SK-N-SH (cell line): ENCODE results near the gene TBRG4. TPM values are rescaled to one million over a fixed set of nuclear protein-coding genes. Genes with fewer than 3 reads are reported as not detected.
A peak's percentile ranks its signal among the peaks of the same experiment; 100 is the strongest.

Source experiments
- CTCF ChIA-PET: fragments of 300-600, 350-600 bp; formaldehyde crosslinking; extraction: SDS; loops from one replicate; lab custom pipeline; 2021; lab: Yijun Ruan, JAX
- POLR2A ChIA-PET: fragments of 350-600 bp; sonication (Branson Sonifier 250); formaldehyde crosslinking; extraction: SDS; loops from one replicate; lab custom pipeline; 2020; ENCODE audit warnings: antibody characterized with exemption, inconsistent platforms; lab: Yijun Ruan, JAX
- DNase-seq: peaks from one replicate; pipeline ENCODE4 v3.0.0; 2012
- H2AFZ ChIP-seq: fragments of 200-600 bp; sonication (generic); 2 replicates; pipeline ENCODE4 v1.8.1; 2016; ENCODE audit warnings: antibody characterized with exemption, mild to moderate bottlenecking, low read depth
- H3F3A ChIP-seq: fragments of 200-600 bp; sonication (generic); replicated peaks from 2 replicates; pipeline ENCODE3; 2016; ENCODE audit warnings: antibody characterized with exemption, mild to moderate bottlenecking; ENCODE audit not compliant: insufficient read depth
- H3K27ac ChIP-seq, 2 experiments: fragments of 200-500 bp in 1 of 2; fragments of 200-600 bp in 1 of 2; sonication (Bioruptor generic) in 1 of 2; sonication (generic), shearing (Covaris generic) in 1 of 2; 2 replicates each; pipeline versions ENCODE4 v1.5.1 to v1.6.1; 2014 to 2016; ENCODE audit warnings: low read depth in 2 of 2, inconsistent platforms in 1 of 2, low read length in 1 of 2, mild to moderate bottlenecking in 1 of 2, mixed read lengths in 1 of 2
- H3K27me3 ChIP-seq: fragments of 200-600 bp; sonication (generic), shearing (Covaris generic); 2 replicates; pipeline ENCODE4 v1.6.1; 2016; ENCODE audit warnings: mixed run types; ENCODE audit not compliant: insufficient read depth
- H3K36me3 ChIP-seq, 2 experiments: fragments of 200-500 bp in 1 of 2; fragments of 200-600 bp in 1 of 2; sonication (Bioruptor generic) in 1 of 2; sonication (generic) in 1 of 2; replicated peaks in 1 of 2; 2 replicates each; pipeline versions ENCODE3 to v1.5.1; 2014 to 2016; ENCODE audit warnings: low read length in 1 of 2, mild to moderate bottlenecking in 1 of 2; ENCODE audit not compliant: insufficient read depth in 2 of 2, control insufficient read depth in 1 of 2
- H3K4me1 ChIP-seq, 2 experiments: fragments of 200-500 bp in 1 of 2; fragments of 200-600 bp in 1 of 2; sonication (Bioruptor generic) in 1 of 2; sonication (generic), shearing (Covaris generic) in 1 of 2; 2 replicates each; pipeline versions ENCODE4 v1.5.1 to v1.6.1; 2014 to 2016; ENCODE audit warnings: low read depth in 1 of 2, low read length in 1 of 2, mixed run types in 1 of 2; ENCODE audit not compliant: insufficient read depth in 2 of 2, control insufficient read depth in 1 of 2
- H3K4me2 ChIP-seq: fragments of 200-600 bp; sonication (generic), shearing (Covaris generic); 2 replicates; pipeline ENCODE4 v1.6.1; 2017; ENCODE audit warnings: mixed run types
- H3K4me3 ChIP-seq, 2 experiments: fragments of 200-500 bp in 1 of 2; fragments of 200-600 bp in 1 of 2; sonication (Bioruptor generic) in 1 of 2; sonication (generic), shearing (Covaris generic) in 1 of 2; 2 replicates each; pipeline versions ENCODE4 v1.5.1 to v1.8.1; 2014 to 2016; ENCODE audit warnings: low read depth in 2 of 2, inconsistent platforms in 1 of 2, low read length in 1 of 2, mild to moderate bottlenecking in 1 of 2, mixed read lengths in 1 of 2, moderate library complexity in 1 of 2
- H3K79me2 ChIP-seq: fragments of 200-600 bp; sonication (generic); 2 replicates; pipeline ENCODE4 v1.8.1; 2017; ENCODE audit warnings: mild to moderate bottlenecking; ENCODE audit not compliant: insufficient read depth
- H3K9ac ChIP-seq: fragments of 200-600 bp; sonication (generic); 2 replicates; pipeline ENCODE4 v1.6.1; 2017; ENCODE audit warnings: mixed run types
- H3K9me2 ChIP-seq: fragments of 200-600 bp; sonication (generic); 2 replicates; pipeline ENCODE4 v1.6.1; 2017; ENCODE audit warnings: mixed run types
- H3K9me3 ChIP-seq: fragments of 200-600 bp; sonication (generic); 2 replicates; pipeline ENCODE4 v1.6.1; 2017; ENCODE audit warnings: mixed run types, mild to moderate bottlenecking, moderate library complexity
- H4K20me1 ChIP-seq: fragments of 200-600 bp; sonication (generic); 2 replicates; pipeline ENCODE4 v1.6.1; 2017; ENCODE audit warnings: mild to moderate bottlenecking, mixed run types; ENCODE audit not compliant: insufficient read depth
- CHD2 ChIP-seq: fragments of 150-350 bp; IDR thresholded peaks from 2 replicates; pipeline ENCODE4 v1.6.1; 2018; ENCODE audit warnings: low read length; ENCODE audit not compliant: partially characterized antibody
- FOXM1 ChIP-seq: IDR thresholded peaks from 2 replicates; pipeline ENCODE4 v1.4.0; 2012; ENCODE audit warnings: low read depth, mild to moderate bottlenecking
- YY1 ChIP-seq: IDR thresholded peaks from 2 replicates; pipeline ENCODE4 v1.4.0; 2012; ENCODE audit warnings: low read depth, mild to moderate bottlenecking
- WGBS: methylation state at CpG from one replicate; pipeline ENCODE4 v1.1.6; 2017; ENCODE audit warnings: low lambda C conversion rate; 5-methylcytosine and 5-hydroxymethylcytosine counted together
- polyA plus RNA-seq, 3 experiments: library from polyadenylated mRNA; depleted of rRNA; stranded (reverse); fragments of >200 nt; gene quantifications; 2 replicates each; pipeline ENCODE4 v1.2.3, GENCODE V29; 2012
- TF ChIP-seq, protein P1 (sequence below): fragments of 200-600 bp; sonication (generic); IDR thresholded peaks from 2 replicates; pipeline ENCODE4 v1.6.1; 2017; ENCODE audit warnings: antibody characterized with exemption, mild to moderate bottlenecking, moderate library complexity
- TF ChIP-seq, protein P2 (sequence below): IDR thresholded peaks from 2 replicates; pipeline ENCODE4 v1.4.0; 2012; ENCODE audit warnings: low read depth
- TF ChIP-seq, protein P3 (sequence below): IDR thresholded peaks from 2 replicates; pipeline ENCODE4 v1.6.1; 2012; ENCODE audit warnings: mild to moderate bottlenecking, low read depth, low read length, moderate library complexity

Gene TBRG4
- polyA plus RNA-seq, 1 of the 3 experiments (the other 2 are of a cell fraction) = 76.2 TPM

DNA sequence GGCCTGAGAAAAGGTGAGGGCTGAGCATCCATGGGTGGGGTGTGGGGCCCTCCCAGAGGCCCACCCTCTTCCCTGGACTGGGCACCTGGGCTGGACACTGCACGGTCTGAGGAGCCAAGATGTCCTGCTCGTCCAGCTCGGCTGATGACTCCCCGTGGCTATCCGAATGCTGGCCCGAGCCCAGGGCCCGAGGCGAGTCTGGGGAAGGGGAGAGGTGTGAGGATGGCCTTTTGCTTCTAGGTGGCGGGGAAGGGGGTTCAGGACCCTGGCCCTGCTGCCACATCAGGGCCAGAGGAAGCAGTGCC is 29.9 kb downstream of the TBRG4 start:
- H3K36me3 ChIP-seq = peaks cover 7 to 44% of the 10 kb centered on the region in 2 experiments
- no peak overlapping the region for H3K4me2 ChIP-seq
- H2AFZ ChIP-seq = no peak overlapping the region
- no peak overlapping the region; a peak in 1 of 4 replicates for H3K27ac ChIP-seq
- WGBS = 90% methylated on average over 2 of the region's 9 CpGs
- peaks cover 0 to 12% of the 10 kb centered on the region in 2 experiments; a peak in 1 of 4 replicates for H3K4me1 ChIP-seq
- no peaks in the 10 kb centered on the region for H3K27me3 ChIP-seq
- peaks cover 3% of the 10 kb centered on the region for H3F3A ChIP-seq
- no peak for DNase-seq
- H3K4me3 ChIP-seq = no peak overlapping the region
- H3K79me2 ChIP-seq = peaks cover 2% of the 10 kb centered on the region; the same call in 1 of the 2 replicates
- H4K20me1 ChIP-seq = no peaks in the 10 kb centered on the region
- no peak overlapping the region for H3K9ac ChIP-seq
- CTCF ChIA-PET = interaction anchor here (1.6 to 2.2 kb wide), 2 partner anchors 46 to 54 kb away, joined by 4 to 10 read pairs; no protein-coding TSS in a partner anchor
- POLR2A ChIA-PET = interaction anchor here (1.3 kb wide), 1 partner anchor 108 kb away, joined by 3 read pairs; no protein-coding TSS in a partner anchor
- TF ChIP-seq, protein P1, sequence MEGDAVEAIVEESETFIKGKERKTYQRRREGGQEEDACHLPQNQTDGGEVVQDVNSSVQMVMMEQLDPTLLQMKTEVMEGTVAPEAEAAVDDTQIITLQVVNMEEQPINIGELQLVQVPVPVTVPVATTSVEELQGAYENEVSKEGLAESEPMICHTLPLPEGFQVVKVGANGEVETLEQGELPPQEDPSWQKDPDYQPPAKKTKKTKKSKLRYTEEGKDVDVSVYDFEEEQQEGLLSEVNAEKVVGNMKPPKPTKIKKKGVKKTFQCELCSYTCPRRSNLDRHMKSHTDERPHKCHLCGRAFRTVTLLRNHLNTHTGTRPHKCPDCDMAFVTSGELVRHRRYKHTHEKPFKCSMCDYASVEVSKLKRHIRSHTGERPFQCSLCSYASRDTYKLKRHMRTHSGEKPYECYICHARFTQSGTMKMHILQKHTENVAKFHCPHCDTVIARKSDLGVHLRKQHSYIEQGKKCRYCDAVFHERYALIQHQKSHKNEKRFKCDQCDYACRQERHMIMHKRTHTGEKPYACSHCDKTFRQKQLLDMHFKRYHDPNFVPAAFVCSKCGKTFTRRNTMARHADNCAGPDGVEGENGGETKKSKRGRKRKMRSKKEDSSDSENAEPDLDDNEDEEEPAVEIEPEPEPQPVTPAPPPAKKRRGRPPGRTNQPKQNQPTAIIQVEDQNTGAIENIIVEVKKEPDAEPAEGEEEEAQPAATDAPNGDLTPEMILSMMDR = no peak
- no peak for TF ChIP-seq CHD2
- TF ChIP-seq, protein P2, sequence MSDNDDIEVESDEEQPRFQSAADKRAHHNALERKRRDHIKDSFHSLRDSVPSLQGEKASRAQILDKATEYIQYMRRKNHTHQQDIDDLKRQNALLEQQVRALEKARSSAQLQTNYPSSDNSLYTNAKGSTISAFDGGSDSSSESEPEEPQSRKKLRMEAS = no peak
- TF ChIP-seq, protein P3, sequence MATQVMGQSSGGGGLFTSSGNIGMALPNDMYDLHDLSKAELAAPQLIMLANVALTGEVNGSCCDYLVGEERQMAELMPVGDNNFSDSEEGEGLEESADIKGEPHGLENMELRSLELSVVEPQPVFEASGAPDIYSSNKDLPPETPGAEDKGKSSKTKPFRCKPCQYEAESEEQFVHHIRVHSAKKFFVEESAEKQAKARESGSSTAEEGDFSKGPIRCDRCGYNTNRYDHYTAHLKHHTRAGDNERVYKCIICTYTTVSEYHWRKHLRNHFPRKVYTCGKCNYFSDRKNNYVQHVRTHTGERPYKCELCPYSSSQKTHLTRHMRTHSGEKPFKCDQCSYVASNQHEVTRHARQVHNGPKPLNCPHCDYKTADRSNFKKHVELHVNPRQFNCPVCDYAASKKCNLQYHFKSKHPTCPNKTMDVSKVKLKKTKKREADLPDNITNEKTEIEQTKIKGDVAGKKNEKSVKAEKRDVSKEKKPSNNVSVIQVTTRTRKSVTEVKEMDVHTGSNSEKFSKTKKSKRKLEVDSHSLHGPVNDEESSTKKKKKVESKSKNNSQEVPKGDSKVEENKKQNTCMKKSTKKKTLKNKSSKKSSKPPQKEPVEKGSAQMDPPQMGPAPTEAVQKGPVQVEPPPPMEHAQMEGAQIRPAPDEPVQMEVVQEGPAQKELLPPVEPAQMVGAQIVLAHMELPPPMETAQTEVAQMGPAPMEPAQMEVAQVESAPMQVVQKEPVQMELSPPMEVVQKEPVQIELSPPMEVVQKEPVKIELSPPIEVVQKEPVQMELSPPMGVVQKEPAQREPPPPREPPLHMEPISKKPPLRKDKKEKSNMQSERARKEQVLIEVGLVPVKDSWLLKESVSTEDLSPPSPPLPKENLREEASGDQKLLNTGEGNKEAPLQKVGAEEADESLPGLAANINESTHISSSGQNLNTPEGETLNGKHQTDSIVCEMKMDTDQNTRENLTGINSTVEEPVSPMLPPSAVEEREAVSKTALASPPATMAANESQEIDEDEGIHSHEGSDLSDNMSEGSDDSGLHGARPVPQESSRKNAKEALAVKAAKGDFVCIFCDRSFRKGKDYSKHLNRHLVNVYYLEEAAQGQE = no peak
- no peaks in the 10 kb centered on the region for H3K9me2 ChIP-seq
- no peaks in the 10 kb centered on the region for H3K9me3 ChIP-seq

DNA sequence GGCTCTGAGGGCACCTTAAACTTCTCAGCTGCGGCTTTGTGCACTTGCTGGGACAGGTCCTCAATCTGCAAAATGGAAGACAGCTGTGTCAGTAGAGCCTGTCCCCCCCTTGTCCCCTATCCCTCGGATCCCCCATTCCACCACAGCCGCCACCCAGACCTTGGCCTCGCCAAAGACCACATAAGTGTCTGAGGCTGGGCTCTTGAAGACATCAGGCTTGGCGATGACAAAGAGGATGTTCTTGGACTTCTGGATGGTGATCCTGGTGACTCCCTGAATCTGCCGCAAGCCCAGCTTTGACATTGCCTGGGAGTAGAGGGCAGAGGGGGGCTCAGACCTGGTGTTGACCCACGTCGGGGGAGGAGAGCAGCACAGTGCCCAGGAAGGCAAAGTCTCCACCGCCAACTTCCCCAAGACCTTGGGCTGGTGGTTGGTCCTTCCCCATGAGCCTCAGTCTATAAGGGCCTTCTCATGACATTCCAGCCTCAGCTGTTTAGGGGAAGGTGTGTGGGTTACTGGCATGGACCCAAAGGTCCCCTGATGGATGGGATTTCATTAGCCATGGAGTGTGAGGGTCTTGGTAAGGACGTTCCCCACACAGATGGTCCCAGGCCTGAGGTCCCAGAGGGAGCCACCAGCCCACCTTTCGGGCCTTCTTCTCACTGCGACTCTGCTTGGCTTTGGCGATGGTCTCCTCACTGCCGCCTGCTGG is 30.4 kb downstream of the TBRG4 start:
- H4K20me1 ChIP-seq = no peaks in the 10 kb centered on the region
- no peak overlapping the region for H3K4me2 ChIP-seq
- ChIA-PET POLR2A (interaction anchor here (1.2 to 1.3 kb wide), 3 partner anchors 8 to 107 kb away, joined by 3 to 5 read pairs (median 4); no protein-coding TSS in a partner anchor), CTCF (interaction anchor here (1.6 to 2.2 kb wide), 2 partner anchors 45 to 55 kb away, joined by 4 to 10 read pairs; no protein-coding TSS in a partner anchor)
- no peak overlapping the region for H2AFZ ChIP-seq
- DNase-seq = peak; percentile 30
- H3K36me3 ChIP-seq = peaks cover 7 to 48% of the 10 kb centered on the region in 2 experiments
- H3F3A ChIP-seq = peaks cover 3% of the 10 kb centered on the region
- TF ChIP-seq FOXM1 (no peak), YY1 (no peak)
- H3K27me3 ChIP-seq = no peaks in the 10 kb centered on the region
- no peak overlapping the region for H3K4me3 ChIP-seq
- no peak overlapping the region; a peak in 1 of 4 replicates for H3K27ac ChIP-seq
- peaks cover 0 to 9% of the 10 kb centered on the region in 2 experiments; a peak in 1 of 4 replicates for H3K4me1 ChIP-seq
- 92% methylated on average over 14 of the region's 14 CpGs for WGBS
- no peaks in the 10 kb centered on the region for H3K79me2 ChIP-seq
- H3K9ac ChIP-seq = no peak overlapping the region
- no peaks in the 10 kb centered on the region for H3K9me2 ChIP-seq
- H3K9me3 ChIP-seq = no peaks in the 10 kb centered on the region
